PC-9 (cell line): ENCODE measurements around the gene IL13. TPM values are rescaled to one million over a fixed set of nuclear protein-coding genes. Genes with fewer than 3 reads are reported as not detected.

Experiments used
- Bru-seq: library from RNA; stranded (reverse); fragments of 400-500 nt; gene quantifications from one replicate; lab custom pipeline; 2021; lab: Mats Ljungman, UMichigan
- BruChase-seq, 2 experiments: library from RNA; stranded (reverse); fragments of 400-500 nt; gene quantifications; one replicate each; lab custom pipeline; 2021; lab: Mats Ljungman, UMichigan
- BruUV-seq: library from RNA; stranded (reverse); fragments of 400-500 nt; replicated peaks from 2 replicates; lab custom pipeline; 2021; lab: Mats Ljungman, UMichigan
- CTCF ChIA-PET: fragments of 300-600 bp; sonication (Branson Sonifier 250); formaldehyde crosslinking; loops from one replicate; lab custom pipeline; 2022; ENCODE audit warnings: antibody characterized with exemption; lab: Charles Lee
- POLR2A ChIA-PET: fragments of 300-600 bp; sonication (Branson Sonifier 250); formaldehyde crosslinking; loops from one replicate; lab custom pipeline; 2022; ENCODE audit warnings: antibody characterized with exemption; ENCODE audit not compliant: unreplicated experiment; lab: Charles Lee
- DNase-seq, 2 experiments: peaks; one replicate each; pipeline versions ENCODE4 v3.0.0 to v3.0.0-alpha.2; 2015 to 2022; ENCODE audit warnings: mixed read lengths in 1 of 2
- H2AFZ ChIP-seq: fragments of 200-600 bp; sonication (generic); 2 replicates; pipeline ENCODE4 v1.8.1; 2017; ENCODE audit warnings: antibody characterized with exemption
- H3F3A ChIP-seq: fragments of 200-600 bp; sonication (generic); 2 replicates; pipeline ENCODE4 v1.8.1; 2017; ENCODE audit warnings: antibody characterized with exemption, mild to moderate bottlenecking, low read depth; ENCODE audit not compliant: insufficient read depth
- H3K27ac ChIP-seq: fragments of 200-600 bp; sonication (generic); 2 replicates; pipeline ENCODE4 v1.6.1; 2016; ENCODE audit warnings: mixed run types
- H3K27me3 ChIP-seq: fragments of 200-600 bp; sonication (generic); 2 replicates; pipeline ENCODE4 v1.6.1; 2016; ENCODE audit warnings: low read depth, mixed run types; ENCODE audit not compliant: insufficient read depth
- H3K36me3 ChIP-seq: fragments of 200-600 bp; sonication (generic); 2 replicates; pipeline ENCODE4 v1.6.1; 2016; ENCODE audit warnings: low read depth, mixed run types
- H3K4me1 ChIP-seq: fragments of 200-600 bp; sonication (generic); replicated peaks from 2 replicates; pipeline ENCODE4 v1.6.1; 2016; ENCODE audit warnings: mixed run types; ENCODE audit not compliant: insufficient read depth
- H3K4me2 ChIP-seq: fragments of 200-600 bp; sonication (generic); 2 replicates; pipeline ENCODE4 v1.6.1; 2017; ENCODE audit warnings: mixed run types
- H3K4me3 ChIP-seq: fragments of 200-600 bp; sonication (generic); 2 replicates; pipeline ENCODE4 v1.6.1; 2016; ENCODE audit warnings: mixed run types
- H3K79me2 ChIP-seq: fragments of 200-600 bp; sonication (generic); 2 replicates; pipeline ENCODE4 v1.6.1; 2017; ENCODE audit warnings: low read depth, mixed run types
- H3K9me2 ChIP-seq: fragments of 200-600 bp; sonication (generic); 2 replicates; pipeline ENCODE4 v1.8.1; 2017; ENCODE audit warnings: mild to moderate bottlenecking; ENCODE audit not compliant: insufficient read depth
- H3K9me3 ChIP-seq: fragments of 200-600 bp; sonication (generic); 2 replicates; pipeline ENCODE4 v1.8.1; 2016; ENCODE audit warnings: low read depth; ENCODE audit not compliant: insufficient read depth
- H4K20me1 ChIP-seq: fragments of 200-600 bp; sonication (generic); 2 replicates; pipeline ENCODE4 v1.8.1; 2017; ENCODE audit not compliant: insufficient read depth
- CTCF ChIP-seq: fragments of 200-600 bp; sonication (generic); conservative IDR thresholded peaks from 2 replicates; pipeline ENCODE4 v1.6.1; 2017; ENCODE audit warnings: mixed run types, antibody characterized with exemption, mild to moderate bottlenecking, moderate library complexity
- EZH2 ChIP-seq: fragments of 200-600 bp; sonication (generic); IDR thresholded peaks from 2 replicates; pipeline ENCODE4 v1.8.0; 2017; ENCODE audit warnings: antibody characterized with exemption, low read depth
- intact Hi-C: fragments of 100-400 bp; cut with micrococcal nuclease; formaldehyde crosslinking; loops from one replicate; pipeline ENCODE4 v1.10.0; 2022; ENCODE audit not compliant: unreplicated experiment
- long read RNA-seq: library from polyadenylated mRNA; stranded (forward); transcript quantifications from one replicate; pipeline ENCODE4 v2.0.0, GENCODE V29; 2022
- total RNA-seq: library from RNA; stranded (reverse); gene quantifications from 2 replicates; pipeline ENCODE4 v1.2.3, GENCODE V29; 2021

The IL13 gene
- total RNA-seq (not detected in 2 replicates), Bru-seq, nascent RNA (not detected), BruChase-seq, experiment 1, labeled RNA remaining after a 2-hour chase (percentile 13 among the genes with signal in this experiment), BruChase-seq, experiment 2, labeled RNA remaining after a 6-hour chase (percentile 14 among the genes with signal in this experiment)
- long read RNA-seq: 0 reads

GRCh38 chr5:132657676-132658380 is at the start of gene IL13:
Gene IL13, plus strand, starts transcription at chr5:132658173. Its CDS starts 14 bp downstream, at chr5:132658187.
- DNase-seq: no peak
- Histone ChIP-seq H4K20me1 (no peaks in the 10 kb centered on the region), H3K27me3 (no peaks in the 10 kb centered on the region), H3K27ac (no peak within 1 kb of the TSS), H3K4me1 (no peaks in the 10 kb centered on the region), H3K9me2 (no peaks in the 10 kb centered on the region; the same call in 1 of the 2 replicates), H3K9me3 (no peaks in the 10 kb centered on the region), H3F3A (no peaks in the 10 kb centered on the region), H2AFZ (no peak within 1 kb of the TSS), H3K79me2 (no peaks in the 10 kb centered on the region), H3K4me3 (no peak within 1 kb of the TSS), H3K4me2 (no peak within 1 kb of the TSS), H3K36me3 (no peaks in the 10 kb centered on the region)
- TF ChIP-seq EZH2 (no peak), CTCF (no peak)
- intact Hi-C loops: no loop called here
- CTCF ChIA-PET: no interaction called here
- POLR2A ChIA-PET: no interaction called here
- no TSS peak for BruUV-seq

GRCh38 chr5:132611965-132612364 is 46.0 kb upstream of the IL13 start:
- H3K9me3 ChIP-seq: no peaks in the 10 kb centered on the region
- H3K9me2 ChIP-seq: no peaks in the 10 kb centered on the region
- H3F3A ChIP-seq: peaks cover 3% of the 10 kb centered on the region; the same call in 1 of the 2 replicates
- H3K27ac ChIP-seq: no peak overlapping the region
- POLR2A ChIA-PET: no interaction called here
- H3K4me2 ChIP-seq: no peak overlapping the region
- no peak for DNase-seq
- intact Hi-C loops: no loop called here
- no peak for TF ChIP-seq CTCF
- no peak for TF ChIP-seq EZH2
- BruUV-seq: no TSS peak
- H3K4me1 ChIP-seq: no peaks in the 10 kb centered on the region
- CTCF ChIA-PET: no interaction called here
- H3K27me3 ChIP-seq: no peaks in the 10 kb centered on the region
- no peak overlapping the region for H2AFZ ChIP-seq
- H4K20me1 ChIP-seq: no peaks in the 10 kb centered on the region
- H3K4me3 ChIP-seq: no peak overlapping the region
- 0 out of 2 replicates have a peak, but pooled peaks cover 9% of the 10 kb centered on the region for H3K36me3 ChIP-seq
- H3K79me2 ChIP-seq: no peaks in the 10 kb centered on the region

- Histone ChIP-seq H3K27ac (no peak overlapping the region), H3K79me2 (no peaks in the 10 kb centered on the region), H3K4me2 (no peak overlapping the region), H3K9me2 (no peaks in the 10 kb centered on the region), H3K4me1 (no peaks in the 10 kb centered on the region), H2AFZ (no peak overlapping the region), H3K27me3 (no peaks in the 10 kb centered on the region), H3K4me3 (no peak overlapping the region), H3F3A (peaks cover 8% of the 10 kb centered on the region; the same call in 1 of the 2 replicates), H3K9me3 (no peaks in the 10 kb centered on the region), H3K36me3 (0 out of 2 replicates have a peak, but pooled peaks cover 11% of the 10 kb centered on the region), H4K20me1 (no peaks in the 10 kb centered on the region)
- POLR2A ChIA-PET: no interaction called here
- CTCF ChIA-PET: interaction anchor here (0.7 kb wide), 1 partner anchor 208 kb away, joined by 3 read pairs; no protein-coding TSS in a partner anchor
- no peak for TF ChIP-seq CTCF
- no peak for TF ChIP-seq EZH2
- BruUV-seq: no TSS peak
- intact Hi-C loops: no loop called here
- no peak for DNase-seq
Observed at GRCh38 chr5:132612846-132613245, 45.1 kb upstream of the IL13 start.
